BLaER1 treated with 17β-estradiol and CSF1 and Interleukin-3, amounts not matched to agents 10 nM and 100 nM (cell line): Measurements from ENCODE around the gene AIG1.

Source experiments
- H3K27ac ChIP-seq, 11 experiments: shearing (Covaris generic); formaldehyde crosslinking; 2 replicates each; pipeline ENCODE4 v1.8.1; 2022
- H3K27me3 ChIP-seq, 11 experiments: shearing (Covaris generic); formaldehyde crosslinking; 2 replicates each; pipeline ENCODE4 v1.8.1; 2022
- H3K36me3 ChIP-seq, 11 experiments: shearing (Covaris generic); formaldehyde crosslinking; 2 replicates each; pipeline ENCODE4 v1.8.1; 2022
- H3K4me1 ChIP-seq, 10 experiments: shearing (Covaris generic); formaldehyde crosslinking; 2 replicates each; pipeline ENCODE4 v1.8.1; 2022
- H3K4me2 ChIP-seq, 11 experiments: shearing (Covaris generic); formaldehyde crosslinking; 2 replicates each; pipeline ENCODE4 v1.8.1; 2022
- H3K4me3 ChIP-seq, 10 experiments: shearing (Covaris generic); formaldehyde crosslinking; 2 replicates each; pipeline ENCODE4 v1.8.1; 2022
- H3K9ac ChIP-seq, 11 experiments: shearing (Covaris generic); formaldehyde crosslinking; 2 replicates each; pipeline ENCODE4 v1.8.1; 2022
- H3K9me3 ChIP-seq, 11 experiments: shearing (Covaris generic); formaldehyde crosslinking; replicated peaks in 1 of 11; 2 replicates each; pipeline ENCODE4 v1.8.1; 2022
- H4K20me1 ChIP-seq, 11 experiments: shearing (Covaris generic); formaldehyde crosslinking; 2 replicates each; pipeline ENCODE4 v1.8.1; 2022
- Cebpa-rat ChIP-seq, 11 experiments: shearing (Covaris generic); IDR thresholded peaks; 2 replicates each; pipeline ENCODE4 v1.8.1; 2022

AIG1 gene

DNA sequence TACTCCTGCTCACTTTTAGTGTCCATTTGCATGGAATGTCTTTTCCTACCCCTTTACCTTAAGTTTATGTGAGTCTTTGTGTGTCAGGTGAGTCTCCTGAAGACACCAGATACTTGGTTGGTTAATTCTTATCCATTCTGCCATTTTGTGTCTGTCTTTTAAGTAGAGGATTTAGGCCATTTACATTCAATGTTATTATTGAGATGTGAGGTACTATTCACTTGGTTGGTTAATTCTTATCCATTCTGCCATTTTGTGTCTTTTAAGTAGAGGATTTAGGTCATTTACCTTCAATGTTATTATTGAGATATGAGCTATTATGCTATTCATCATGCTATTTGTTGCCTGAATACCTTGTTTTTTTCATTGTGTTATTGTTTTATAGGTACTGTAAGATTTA lies 113.8 kb downstream of the AIG1 start:
- H4K20me1 ChIP-seq, result no peaks in the 10 kb centered on the region
- no peak for TF ChIP-seq Cebpa-rat (IDR thresholded peaks at IDR 0.05)
- H3K27ac ChIP-seq, result no peak overlapping the region
- H3K4me3 ChIP-seq, result no peak overlapping the region
- H3K36me3 ChIP-seq, result peaks cover 0 to 3% (median 0%) of the 10 kb centered on the region in 11 experiments; a peak in 1 of 22 replicates
- H3K27me3 ChIP-seq, result no peaks in the 10 kb centered on the region
- H3K4me1 ChIP-seq, result peaks cover 0 to 24% (median 10%) of the 10 kb centered on the region in 10 experiments; a peak in 14 of 20 replicates
- H3K9ac ChIP-seq, result no peak overlapping the region
- H3K4me2 ChIP-seq, result no peak overlapping the region
- peaks cover 25 to 39% (median 34%) of the 10 kb centered on the region in 11 experiments for H3K9me3 ChIP-seq

DNA sequence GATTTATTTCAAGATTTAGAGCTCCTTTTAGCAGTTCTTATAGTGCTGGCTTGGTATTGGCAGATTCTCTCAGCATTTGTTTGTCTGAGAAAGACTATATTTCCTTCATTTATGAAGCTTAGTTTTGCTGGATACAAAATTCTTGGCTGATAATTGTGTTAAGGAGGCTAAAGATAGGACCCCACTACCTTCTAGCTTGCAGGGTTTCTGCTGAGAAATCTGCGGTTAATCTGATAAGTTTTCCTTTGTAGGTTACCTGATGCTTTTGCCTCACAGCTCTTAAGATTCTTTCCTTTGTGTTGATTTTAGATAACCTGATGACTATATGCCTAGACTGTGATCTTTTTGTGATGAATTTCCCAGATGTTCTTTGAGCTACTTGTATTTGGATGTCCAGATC lies 114.3 kb downstream of the AIG1 start:
- Histone ChIP-seq H4K20me1 (no peaks in the 10 kb centered on the region), H3K27ac (no peak overlapping the region), H3K4me1 (peaks cover 0 to 27% (median 12%) of the 10 kb centered on the region in 10 experiments; a peak in 15 of 20 replicates), H3K9ac (no peak overlapping the region), H3K27me3 (no peaks in the 10 kb centered on the region), H3K4me2 (no peak overlapping the region), H3K4me3 (no peak overlapping the region), H3K36me3 (peaks cover 0 to 3% (median 0%) of the 10 kb centered on the region in 11 experiments; a peak in 1 of 22 replicates), H3K9me3 (peaks cover 25 to 39% (median 34%) of the 10 kb centered on the region in 11 experiments)
- no peak for TF ChIP-seq Cebpa-rat (IDR thresholded peaks at IDR 0.05)

DNA sequence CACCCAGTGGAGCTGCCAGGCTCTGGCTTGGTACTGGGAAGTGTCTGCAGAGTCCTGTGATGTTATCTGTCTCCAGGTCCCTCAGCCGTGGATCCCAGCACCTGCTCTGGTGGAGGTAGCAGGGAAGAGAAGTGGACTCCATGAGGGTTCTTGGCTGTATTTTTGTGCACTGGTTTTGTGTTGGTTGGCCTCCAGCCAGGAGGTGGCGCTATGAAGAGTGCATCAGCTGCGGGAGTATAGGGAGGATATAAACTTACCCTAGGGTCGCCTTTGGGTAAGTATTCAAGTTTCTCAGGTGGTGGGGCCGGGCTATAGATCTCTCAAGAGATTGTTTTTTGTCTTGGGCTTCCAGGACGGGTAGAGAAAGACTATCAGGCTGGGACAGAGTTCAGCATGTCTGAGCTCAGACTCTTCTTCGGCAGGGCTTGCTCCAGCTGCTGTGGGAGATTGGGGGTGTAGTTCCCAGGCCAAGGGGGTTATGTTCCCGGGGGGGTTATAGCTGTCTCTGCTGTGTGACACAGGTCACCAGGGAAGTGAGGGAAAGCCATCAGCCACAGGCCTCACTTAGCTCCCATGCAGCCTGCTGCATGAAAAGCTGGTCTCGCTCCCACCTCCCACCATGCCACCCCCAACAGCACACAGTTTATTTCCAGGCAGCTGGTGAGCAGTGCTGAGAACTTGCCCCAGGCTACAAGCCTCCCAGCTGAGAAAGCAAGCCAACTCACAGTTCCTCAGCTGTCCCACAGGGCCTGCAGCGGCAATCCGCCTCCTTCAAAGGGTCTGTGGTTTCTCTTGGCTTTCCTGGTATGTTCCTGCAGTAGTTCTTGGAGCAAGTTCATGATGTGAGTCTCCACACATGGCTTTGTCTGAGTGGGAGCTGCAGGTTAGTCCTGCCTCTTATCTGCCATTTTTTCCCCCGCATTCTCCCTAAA lies 115.7 kb downstream of the AIG1 start:
- H3K27ac ChIP-seq, result no peak overlapping the region
- no peaks in the 10 kb centered on the region for H3K27me3 ChIP-seq
- no peak overlapping the region for H3K4me3 ChIP-seq
- H3K9me3 ChIP-seq, result peaks cover 25 to 39% (median 34%) of the 10 kb centered on the region in 11 experiments
- no peak overlapping the region for H3K9ac ChIP-seq
- peaks cover 0 to 3% (median 0%) of the 10 kb centered on the region in 11 experiments; a peak in 1 of 22 replicates for H3K36me3 ChIP-seq
- H3K4me1 ChIP-seq, result peaks cover 0 to 41% (median 21%) of the 10 kb centered on the region in 10 experiments; a peak in 15 of 20 replicates
- H4K20me1 ChIP-seq, result no peaks in the 10 kb centered on the region
- H3K4me2 ChIP-seq, result peak overlapping the region in 9 of 11 experiments; percentile 6 to 75 (median 62); a peak in 15 of 22 replicates
- TF ChIP-seq Cebpa-rat (IDR thresholded peaks at IDR 0.05), result no peak

- no peaks in the 10 kb centered on the region for H3K27me3 ChIP-seq
- H3K9me3 ChIP-seq, result peaks cover 25 to 36% (median 30%) of the 10 kb centered on the region in 11 experiments
- H3K4me3 ChIP-seq, result no peak overlapping the region
- H3K9ac ChIP-seq, result no peak overlapping the region
- no peak overlapping the region for H3K27ac ChIP-seq
- H4K20me1 ChIP-seq, result no peaks in the 10 kb centered on the region
- H3K4me1 ChIP-seq, result peaks cover 0 to 41% (median 21%) of the 10 kb centered on the region in 10 experiments; a peak in 15 of 20 replicates
- H3K36me3 ChIP-seq, result peaks cover 0 to 3% (median 0%) of the 10 kb centered on the region in 11 experiments; a peak in 1 of 22 replicates
- no peak for TF ChIP-seq Cebpa-rat (IDR thresholded peaks at IDR 0.05)
- peak overlapping the region in 1 of 11 experiments; percentile 8; a peak in 1 of 22 replicates for H3K4me2 ChIP-seq
Measured at GRCh38 chr6:143177706-143178105, 117.0 kb downstream of the AIG1 start.

- Histone ChIP-seq H3K27me3 (no peaks in the 10 kb centered on the region), H3K4me1 (peaks cover 0 to 41% (median 21%) of the 10 kb centered on the region in 10 experiments; a peak in 15 of 20 replicates), H3K4me3 (no peak overlapping the region), H3K36me3 (peaks cover 0 to 3% (median 0%) of the 10 kb centered on the region in 11 experiments; a peak in 1 of 22 replicates), H4K20me1 (no peaks in the 10 kb centered on the region), H3K4me2 (no peak overlapping the region), H3K27ac (no peak overlapping the region), H3K9ac (no peak overlapping the region), H3K9me3 (peaks cover 12 to 25% (median 22%) of the 10 kb centered on the region in 11 experiments)
- TF ChIP-seq Cebpa-rat (IDR thresholded peaks at IDR 0.05), result no peak
Measured at GRCh38 chr6:143179096-143179495, 118.4 kb downstream of the AIG1 start.

DNA sequence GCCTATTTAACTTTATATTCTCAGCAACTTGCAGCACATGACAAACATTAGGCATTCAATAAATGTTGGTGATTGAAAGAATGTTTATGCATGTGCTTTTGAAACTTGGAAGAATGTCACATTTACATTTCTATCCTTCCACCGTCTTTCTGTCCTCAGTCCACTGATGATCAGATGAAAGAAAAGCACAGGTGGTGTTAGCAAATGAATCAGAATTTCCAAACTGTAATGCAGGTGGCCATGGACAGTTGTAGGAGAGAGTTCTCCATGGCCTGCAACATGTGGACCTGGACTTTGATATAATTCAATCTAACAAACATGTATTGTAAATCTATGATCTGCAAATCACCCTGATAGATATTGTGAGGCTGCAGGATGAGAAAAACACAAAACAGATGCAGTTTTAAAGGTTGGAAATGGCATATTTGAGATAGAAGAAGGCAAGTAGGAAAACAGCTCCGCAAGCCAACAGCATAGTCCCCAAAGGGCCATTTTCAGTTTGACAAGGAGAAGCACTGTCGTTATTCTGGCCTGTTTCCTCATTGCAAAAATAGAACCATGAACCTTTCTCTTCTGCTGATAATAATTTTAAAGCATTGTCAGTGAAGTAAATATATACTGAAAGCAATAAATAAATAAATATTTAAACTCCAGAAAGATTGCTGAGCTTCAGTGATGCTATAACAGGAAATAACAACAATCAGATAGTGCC lies 119.4 kb downstream of the AIG1 start:
- Histone ChIP-seq H3K36me3 (no peaks in the 10 kb centered on the region; a peak in 1 of 22 replicates), H3K9me3 (peaks cover 3 to 15% (median 12%) of the 10 kb centered on the region in 11 experiments; a peak in 21 of 22 replicates), H3K4me3 (no peak overlapping the region; a peak in 1 of 20 replicates), H3K4me1 (peaks cover 0 to 41% (median 21%) of the 10 kb centered on the region in 10 experiments; a peak in 15 of 20 replicates), H3K4me2 (peak overlapping the region in 7 of 11 experiments; percentile 15 to 65 (median 40); a peak in 12 of 22 replicates), H4K20me1 (no peaks in the 10 kb centered on the region), H3K9ac (no peak overlapping the region), H3K27me3 (no peaks in the 10 kb centered on the region), H3K27ac (no peak overlapping the region)
- TF ChIP-seq Cebpa-rat (IDR thresholded peaks at IDR 0.05), result no peak

DNA sequence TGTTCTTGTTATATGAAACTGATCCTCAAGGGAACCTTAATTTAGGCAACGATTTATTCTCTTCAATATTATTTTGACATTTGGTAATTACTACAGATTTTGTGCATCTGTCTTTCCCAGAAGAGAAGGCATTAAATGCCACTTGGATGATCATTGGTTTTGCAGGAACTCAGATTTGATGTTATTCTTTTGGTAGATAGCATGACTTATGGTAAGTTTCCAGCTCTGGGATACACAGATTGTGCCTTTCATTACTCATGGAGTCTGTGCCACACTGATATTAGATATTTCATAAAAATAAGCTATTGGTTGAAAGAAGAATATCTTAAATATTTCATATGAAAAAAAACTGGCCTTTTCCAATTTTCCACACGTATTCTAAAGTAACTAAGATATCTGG lies 120.1 kb downstream of the AIG1 start:
- Histone ChIP-seq H3K4me1 (peaks cover 0 to 39% (median 21%) of the 10 kb centered on the region in 10 experiments; a peak in 15 of 20 replicates), H3K27ac (no peak overlapping the region), H3K9ac (no peak overlapping the region), H3K4me2 (peak overlapping the region in 7 of 11 experiments; percentile 13 to 65 (median 40); a peak in 10 of 22 replicates), H4K20me1 (no peaks in the 10 kb centered on the region), H3K4me3 (no peak overlapping the region), H3K9me3 (peaks cover 0 to 9% (median 6%) of the 10 kb centered on the region in 11 experiments; a peak in 17 of 22 replicates), H3K27me3 (no peaks in the 10 kb centered on the region), H3K36me3 (no peaks in the 10 kb centered on the region)
- TF ChIP-seq Cebpa-rat (IDR thresholded peaks at IDR 0.05), result no peak

- Histone ChIP-seq H3K27me3 (no peaks in the 10 kb centered on the region), H3K36me3 (no peaks in the 10 kb centered on the region), H3K9ac (no peak overlapping the region), H3K4me2 (no peak overlapping the region), H3K27ac (no peak overlapping the region), H3K4me3 (no peak overlapping the region), H3K4me1 (peaks cover 0 to 19% (median 11%) of the 10 kb centered on the region in 10 experiments; a peak in 12 of 20 replicates), H3K9me3 (no peaks in the 10 kb centered on the region), H4K20me1 (no peaks in the 10 kb centered on the region)
- TF ChIP-seq Cebpa-rat (IDR thresholded peaks at IDR 0.05), result no peak
Measured at GRCh38 chr6:143183666-143184065, 123.0 kb downstream of the AIG1 start.
